Stimulated activated CD8-positive, alpha-beta memory T cell treated with anti-CD3 and anti-CD28 coated beads, Interleukin-7, amount 100 ng/mL, for 24 hours (primary cell): ENCODE results near the gene CTSE.

Source experiments
- DNase-seq: peaks from one replicate; pipeline ENCODE4 v3.0.0-alpha.2; 2020; ENCODE audit warnings: low read depth

The CTSE gene

GRCh38 chr1:205991237-205991636, 32.5 kb downstream of the CTSE start:
- DNase-seq = no peak

- DNase-seq = no peak
Observed at GRCh38 chr1:205990226-205990625, 33.5 kb downstream of the CTSE start.

GRCh38 chr1:205989786-205990185, 33.9 kb downstream of the CTSE start:
- DNase-seq = no peak

GRCh38 chr1:205988585-205988995, 35.1 kb downstream of the CTSE start:
- no peak for DNase-seq

- no peak for DNase-seq
Observed at GRCh38 chr1:205986861-205987260, 36.8 kb downstream of the CTSE start.

- DNase-seq = no peak
Observed at GRCh38 chr1:205986292-205986691, 37.4 kb downstream of the CTSE start.

GRCh38 chr1:205985330-205986005, 38.2 kb downstream of the CTSE start:
- no peak for DNase-seq

- DNase-seq = no peak
Observed at GRCh38 chr1:205983925-205984725, 39.6 kb downstream of the CTSE start.

- DNase-seq = no peak
Observed at GRCh38 chr1:205981257-205981656, 42.4 kb downstream of the CTSE start.

GRCh38 chr1:205980237-205980870, 43.3 kb downstream of the CTSE start:
- DNase-seq = no peak

GRCh38 chr1:205979301-205979700, 44.4 kb downstream of the CTSE start:
- DNase-seq = no peak

- no peak for DNase-seq
Observed at GRCh38 chr1:205978676-205979075, 45.0 kb downstream of the CTSE start.

- DNase-seq = peak; percentile 52
Observed at GRCh38 chr1:205977402-205978014, 46.2 kb downstream of the CTSE start.

- DNase-seq = no peak
Observed at GRCh38 chr1:205976708-205977401, 46.8 kb downstream of the CTSE start.

- no peak for DNase-seq
Observed at GRCh38 chr1:205976036-205976435, 47.7 kb downstream of the CTSE start.

- DNase-seq = no peak
Observed at GRCh38 chr1:205975387-205975998, 48.2 kb downstream of the CTSE start.

- DNase-seq = no peak
Observed at GRCh38 chr1:205974712-205975111, 49.0 kb downstream of the CTSE start.

- DNase-seq = no peak
Observed at GRCh38 chr1:205973377-205974232, 50.1 kb downstream of the CTSE start.

GRCh38 chr1:205972491-205973168, 51.1 kb downstream of the CTSE start:
- no peak for DNase-seq

- DNase-seq = no peak
Observed at GRCh38 chr1:205972081-205972480, 51.6 kb downstream of the CTSE start.
